H9 (cell line): ENCODE measurements around the gene ANO3. TPM values are rescaled to one million over a fixed set of nuclear protein-coding genes. Genes with fewer than 3 reads are reported as not detected.

Source experiments
- DNase-seq: peaks from one replicate; pipeline ENCODE4 v3.0.0-alpha.2; 2017
- H2AFZ ChIP-seq: one replicate; pipeline ENCODE4 v1.6.1; 2013; ENCODE audit warnings: mild to moderate bottlenecking, low read length, control low read depth, moderate library complexity
- H2AK5ac ChIP-seq: 2 replicates; pipeline ENCODE4 v1.6.1; 2013; ENCODE audit warnings: low read length, control low read depth, mixed read lengths; ENCODE audit not compliant: insufficient read length
- H2BK120ac ChIP-seq: one replicate; pipeline ENCODE4 v1.6.1; 2013; ENCODE audit warnings: low read depth, mild to moderate bottlenecking, low read length, control low read depth, inconsistent platforms; ENCODE audit not compliant: poor library complexity, severe bottlenecking
- H2BK12ac ChIP-seq: 2 replicates; pipeline ENCODE4 v1.6.1; 2013; ENCODE audit warnings: low read length, control low read depth, mixed read lengths, low read depth; ENCODE audit not compliant: insufficient read length
- H2BK15ac ChIP-seq: 2 replicates; pipeline ENCODE4 v1.6.1; 2013; ENCODE audit warnings: low read depth, low read length, control low read depth
- H2BK20ac ChIP-seq: one replicate; pipeline ENCODE4 v1.6.1; 2013; ENCODE audit warnings: low read depth, mild to moderate bottlenecking, low read length, control low read depth, inconsistent platforms; ENCODE audit not compliant: poor library complexity, severe bottlenecking
- H2BK5ac ChIP-seq: 2 replicates; pipeline ENCODE4 v1.6.1; 2013; ENCODE audit warnings: low read length, control low read depth, mixed read lengths; ENCODE audit not compliant: insufficient read length
- H3K14ac ChIP-seq: 2 replicates; pipeline ENCODE4 v1.6.1; 2013; ENCODE audit warnings: low read length, control low read depth; ENCODE audit not compliant: insufficient read depth
- H3K18ac ChIP-seq: 2 replicates; pipeline ENCODE4 v1.6.1; 2013; ENCODE audit warnings: low read depth, mild to moderate bottlenecking, mixed read lengths, low read length, control low read depth; ENCODE audit not compliant: insufficient read length
- H3K23ac ChIP-seq: 2 replicates; pipeline ENCODE4 v1.6.1; 2013; ENCODE audit warnings: low read length, control low read depth, mixed read lengths, low read depth; ENCODE audit not compliant: insufficient read length
- H3K23me2 ChIP-seq: 2 replicates; pipeline ENCODE4 v1.6.1; 2013; ENCODE audit warnings: low read depth, mild to moderate bottlenecking, mixed read lengths, low read length, control low read depth; ENCODE audit not compliant: insufficient read length, poor library complexity, severe bottlenecking
- H3K27ac ChIP-seq: 2 replicates; pipeline ENCODE4 v1.5.1; 2013; ENCODE audit warnings: low read length, control low read depth, mixed read lengths, low read depth; ENCODE audit not compliant: insufficient read length
- H3K27me3 ChIP-seq: 2 replicates; pipeline ENCODE4 v1.6.1; 2013; ENCODE audit warnings: low read length, control low read depth, inconsistent platforms; ENCODE audit not compliant: insufficient read depth
- H3K4ac ChIP-seq: 2 replicates; pipeline ENCODE4 v1.6.1; 2013; ENCODE audit warnings: low read depth, mild to moderate bottlenecking, control low read depth, inconsistent platforms, low read length, moderate library complexity
- H3K4me1 ChIP-seq: 2 replicates; pipeline ENCODE4 v1.6.1; 2013; ENCODE audit warnings: low read length, control low read depth, inconsistent platforms; ENCODE audit not compliant: insufficient read depth
- H3K4me2 ChIP-seq: 2 replicates; pipeline ENCODE4 v1.6.1; 2013; ENCODE audit warnings: low read length, control low read depth, mixed read lengths; ENCODE audit not compliant: insufficient read length, insufficient read depth
- H3K56ac ChIP-seq: 2 replicates; pipeline ENCODE4 v1.6.1; 2013; ENCODE audit warnings: low read depth, mild to moderate bottlenecking, mixed read lengths, low read length, control low read depth; ENCODE audit not compliant: insufficient read length
- H3K79me1 ChIP-seq: 2 replicates; pipeline ENCODE4 v1.6.1; 2013; ENCODE audit warnings: low read depth, mild to moderate bottlenecking, moderate library complexity, low read length, control low read depth, inconsistent platforms; ENCODE audit not compliant: insufficient read depth, poor library complexity, severe bottlenecking
- H3K79me2 ChIP-seq: 2 replicates; pipeline ENCODE4 v1.6.1; 2013; ENCODE audit warnings: low read length, control low read depth, inconsistent platforms; ENCODE audit not compliant: insufficient read depth
- H3K9ac ChIP-seq: 2 replicates; pipeline ENCODE4 v1.6.1; 2013; ENCODE audit warnings: low read length, control low read depth, mixed read lengths; ENCODE audit not compliant: insufficient read length; ENCODE audit errors: extremely low read depth
- H3K9me3 ChIP-seq: one replicate; pipeline ENCODE4 v1.6.1; 2013; ENCODE audit warnings: low read depth, low read length, inconsistent platforms; ENCODE audit not compliant: control insufficient read depth
- H3T11ph ChIP-seq: one replicate; pipeline ENCODE4 v1.6.1; 2013; ENCODE audit warnings: mild to moderate bottlenecking, low read length, control low read depth, inconsistent platforms
- H4K20me1 ChIP-seq: one replicate; pipeline ENCODE4 v1.6.1; 2013; ENCODE audit not compliant: control insufficient read depth, insufficient read length, insufficient read depth
- H4K5ac ChIP-seq: 2 replicates; pipeline ENCODE4 v1.6.1; 2013; ENCODE audit warnings: low read depth, mild to moderate bottlenecking, mixed read lengths, low read length, control low read depth; ENCODE audit not compliant: insufficient read length
- H4K8ac ChIP-seq: replicated peaks from 2 replicates; pipeline ENCODE4 v1.6.1; 2013; ENCODE audit warnings: low read length, control low read depth, mixed read lengths, low read depth; ENCODE audit not compliant: insufficient read length
- H4K91ac ChIP-seq: 2 replicates; pipeline ENCODE4 v1.6.1; 2013; ENCODE audit warnings: low read depth, mild to moderate bottlenecking, moderate library complexity, mixed read lengths, low read length, control low read depth; ENCODE audit not compliant: insufficient read length
- H3K27ac Mint-ChIP-seq, 3 experiments: 2 replicates in 2 of 3; 3 replicates in 1 of 3; pipeline ENCODE4 v1.8.0; 2020 to 2021; ENCODE audit warnings: mixed read lengths in 3 of 3, mild to moderate bottlenecking in 1 of 3, moderate library complexity in 1 of 3
- H3K27me3 Mint-ChIP-seq: 2 replicates; pipeline ENCODE4 v1.8.0; 2021; ENCODE audit warnings: low read depth, mild to moderate bottlenecking, moderate library complexity, mixed read lengths
- H3K36me3 Mint-ChIP-seq, 3 experiments: 2 replicates in 2 of 3; 3 replicates in 1 of 3; pipeline ENCODE4 v1.8.0; 2020 to 2021; ENCODE audit warnings: low read depth in 3 of 3, mixed read lengths in 3 of 3; ENCODE audit not compliant: insufficient read depth in 1 of 3
- H3K4me1 Mint-ChIP-seq, 2 experiments: 2 replicates each; pipeline ENCODE4 v1.8.0; 2020; ENCODE audit warnings: mixed read lengths in 2 of 2
- H3K4me3 Mint-ChIP-seq, 2 experiments: 2 replicates in 1 of 2; 3 replicates in 1 of 2; pipeline ENCODE4 v1.8.0; 2020 to 2021; ENCODE audit warnings: mild to moderate bottlenecking in 2 of 2, mixed read lengths in 2 of 2, moderate library complexity in 1 of 2
- H3K9me3 Mint-ChIP-seq, 2 experiments: 2 replicates in 1 of 2; 3 replicates in 1 of 2; pipeline ENCODE4 v1.8.0; 2020; ENCODE audit warnings: mild to moderate bottlenecking in 2 of 2, mixed read lengths in 2 of 2, moderate library complexity in 1 of 2
- CTCF ChIP-seq: fragments of 200-600 bp; sonication (generic); conservative IDR thresholded peaks from 3 replicates; pipeline ENCODE4 v1.8.0; 2021; ENCODE audit warnings: antibody characterized with exemption, mild to moderate bottlenecking
- WGBS: extraction: QIAGEN DNeasy Blood & Tissue Kit; methylation state at CpG from one replicate; pipeline ENCODE4 v1.1.7; 2013; ENCODE audit warnings: missing lambda C conversion rate, low lambda C conversion rate, mixed read lengths; ENCODE audit not compliant: insufficient read length; ENCODE audit errors: extremely low coverage; 5-methylcytosine and 5-hydroxymethylcytosine counted together
- total RNA-seq: library from RNA; stranded (reverse); gene quantifications from 2 replicates; pipeline ENCODE4 v1.2.1, GENCODE V29; 2021

ANO3 gene
- total RNA-seq, 1 experiment from 2014 or later, result not detected

- no peak overlapping the region for H3K18ac ChIP-seq
- no peak overlapping the region for H3K4ac ChIP-seq
- no peak overlapping the region for H2BK5ac ChIP-seq
- Mint-ChIP-seq H3K9me3 (no peaks in the 10 kb centered on the region), H3K4me3 (no peak overlapping the region), H3K27ac (no peak overlapping the region), H3K27me3 (no peaks in the 10 kb centered on the region), H3K4me1 (peaks cover 8 to 13% of the 10 kb centered on the region in 2 experiments), H3K36me3 (no peaks in the 10 kb centered on the region)
- no peak overlapping the region for H3T11ph ChIP-seq
- no peak overlapping the region for H3K56ac ChIP-seq
- no peak overlapping the region for H2AFZ ChIP-seq
- no peak overlapping the region for H2BK12ac ChIP-seq
- H2BK20ac ChIP-seq, result no peak overlapping the region
- no peak for DNase-seq
- no peaks in the 10 kb centered on the region for H4K20me1 ChIP-seq
- no peak overlapping the region for H3K14ac ChIP-seq
- H2AK5ac ChIP-seq, result no peak overlapping the region
- no peak for TF ChIP-seq CTCF
- no peak overlapping the region for H3K9ac ChIP-seq
- H4K91ac ChIP-seq, result no peak overlapping the region
- H3K23me2 ChIP-seq, result no peaks in the 10 kb centered on the region
- H2BK15ac ChIP-seq, result no peak overlapping the region
- no CpG with 5 or more reads among the region's 3 CpGs for WGBS
- no peak overlapping the region for H2BK120ac ChIP-seq
- H3K27ac ChIP-seq, result no peak overlapping the region
- no peaks in the 10 kb centered on the region for H3K9me3 ChIP-seq
- H3K79me2 ChIP-seq, result no peaks in the 10 kb centered on the region
- H3K4me2 ChIP-seq, result no peak overlapping the region
- H3K4me1 ChIP-seq, result no peaks in the 10 kb centered on the region; the same call in 1 of the 2 replicates
- no peaks in the 10 kb centered on the region for H3K27me3 ChIP-seq
- no peak overlapping the region for H3K23ac ChIP-seq
- no peaks in the 10 kb centered on the region for H3K79me1 ChIP-seq
- no peak overlapping the region for H4K8ac ChIP-seq
- no peak overlapping the region for H4K5ac ChIP-seq
Observed at GRCh38 chr11:26696330-26696729, 364.4 kb downstream of the ANO3 start.
